Endothelial cell of umbilical vein (primary cell): ENCODE data around the gene SLC36A3. TPM values are rescaled to one million over a fixed set of nuclear protein-coding genes. Genes with fewer than 3 reads are reported as not detected.

Source experiments
- BruUV-seq: library from RNA; stranded (reverse); fragments of 400-500 nt; replicated peaks from 2 replicates; lab custom pipeline; 2021; lab: Mats Ljungman, UMichigan
- CTCF ChIA-PET: fragments of 300-600, 350-600 bp; sonication (Branson Sonifier 250); formaldehyde crosslinking; loops from one replicate; lab custom pipeline; 2021; ENCODE audit warnings: antibody characterized with exemption, inconsistent platforms; lab: Charles Lee
- POLR2A ChIA-PET: fragments of 300-600, 350-600 bp; sonication (Branson Sonifier 250); formaldehyde crosslinking; loops from one replicate; lab custom pipeline; 2021; ENCODE audit warnings: antibody characterized with exemption, inconsistent platforms; lab: Charles Lee
- DNase-seq: peaks from one replicate; pipeline ENCODE4 v3.0.0-alpha.2; 2011; ENCODE audit warnings: low read depth, low spot score
- FAIRE-seq: peaks from 2 replicates; lab custom pipeline; 2011; peaks lifted over from hg19 to GRCh38; lab: Jason Lieb, UNC
- H2AFZ ChIP-seq: 2 replicates; pipeline ENCODE4 v1.6.0; 2012; ENCODE audit warnings: low read depth, low read length, control low read depth, inconsistent platforms
- H3K27ac ChIP-seq: 2 replicates; pipeline ENCODE4 v1.5.1; 2011; ENCODE audit warnings: low read depth, mild to moderate bottlenecking, control low read depth, low read length, moderate library complexity; ENCODE audit not compliant: insufficient read depth
- H3K27me3 ChIP-seq, 2 experiments: 2 replicates each; pipeline versions ENCODE4 v1.6.0 to v1.6.1; 2011; ENCODE audit warnings: low read length in 2 of 2, mixed read lengths in 1 of 2; ENCODE audit not compliant: control insufficient read depth in 2 of 2, insufficient read depth in 2 of 2
- H3K36me3 ChIP-seq, 2 experiments: 2 replicates in 1 of 2; 3 replicates in 1 of 2; pipeline ENCODE4 v1.5.1; 2011; ENCODE audit warnings: low read length in 2 of 2, mild to moderate bottlenecking in 1 of 2, moderate library complexity in 1 of 2; ENCODE audit not compliant: control insufficient read depth in 2 of 2, insufficient read depth in 2 of 2; ENCODE audit errors: extremely low read depth in 1 of 2
- H3K4me1 ChIP-seq: 3 replicates; pipeline ENCODE4 v1.5.1; 2011; ENCODE audit warnings: mild to moderate bottlenecking, low read length; ENCODE audit not compliant: control insufficient read depth, insufficient read depth; ENCODE audit errors: extremely low read depth
- H3K4me2 ChIP-seq: 2 replicates; pipeline ENCODE4 v1.6.1; 2011; ENCODE audit warnings: low read length, control low read depth, mixed read lengths; ENCODE audit not compliant: insufficient read depth
- H3K4me3 ChIP-seq, 3 experiments: fragments of 200-600 bp in 1 of 3; sonication (generic), shearing (Covaris generic) in 1 of 3; replicated peaks in 1 of 3; 2 replicates each; pipeline ENCODE4 v1.5.1; 2011 to 2016; ENCODE audit warnings: control low read depth in 3 of 3, low read length in 3 of 3, mild to moderate bottlenecking in 2 of 3, inconsistent platforms in 1 of 3, low read depth in 1 of 3, moderate library complexity in 1 of 3; ENCODE audit not compliant: insufficient read depth in 1 of 3
- H3K79me2 ChIP-seq: 2 replicates; pipeline ENCODE4 v1.6.0; 2012; ENCODE audit warnings: low read length, inconsistent platforms; ENCODE audit not compliant: control insufficient read depth, insufficient read depth
- H3K9ac ChIP-seq: replicated peaks from 2 replicates; pipeline ENCODE3; 2011; ENCODE audit warnings: low read length, control low read depth; ENCODE audit not compliant: insufficient read depth; ENCODE audit errors: extremely low read depth
- H3K9me1 ChIP-seq: replicated peaks from 3 replicates; pipeline ENCODE4 v1.6.0; 2011; ENCODE audit warnings: mild to moderate bottlenecking, low read length; ENCODE audit not compliant: control insufficient read depth, insufficient read depth; ENCODE audit errors: extremely low read depth
- H3K9me3 ChIP-seq: replicated peaks from 2 replicates; pipeline ENCODE4 v1.5.1; 2012; ENCODE audit warnings: low read length, inconsistent platforms; ENCODE audit not compliant: control insufficient read depth, insufficient read depth
- H4K20me1 ChIP-seq: replicated peaks from 2 replicates; pipeline ENCODE3; 2011; ENCODE audit warnings: mild to moderate bottlenecking, low read length; ENCODE audit not compliant: control insufficient read depth, insufficient read depth; ENCODE audit errors: extremely low read depth
- CTCF ChIP-seq, 2 donors: IDR thresholded peaks; 1 replicate in 1 of 2; 2 replicates in 1 of 2; pipeline ENCODE4 v1.5.1; 2011; ENCODE audit warnings: low read length in 2 of 2, mild to moderate bottlenecking in 2 of 2, moderate library complexity in 2 of 2, control low read depth in 1 of 2, inconsistent platforms in 1 of 2, low read depth in 1 of 2; ENCODE audit not compliant: insufficient read depth in 1 of 2; ENCODE audit errors: extremely low read depth in 1 of 2
- EZH2 ChIP-seq: IDR thresholded peaks from 2 replicates; pipeline ENCODE4 v1.6.1; 2012; ENCODE audit warnings: borderline replicate concordance, low read depth, mild to moderate bottlenecking, moderate library complexity, low read length, inconsistent platforms; ENCODE audit not compliant: severe bottlenecking
- FOS ChIP-seq: IDR thresholded peaks from 2 replicates; pipeline ENCODE4 v1.6.1; 2011; ENCODE audit warnings: mild to moderate bottlenecking, low read length, moderate library complexity, borderline replicate concordance; ENCODE audit not compliant: insufficient read depth
- GATA2 ChIP-seq: IDR thresholded peaks from 2 replicates; pipeline ENCODE4 v1.7.0; 2011; ENCODE audit warnings: low read depth, mild to moderate bottlenecking, moderate library complexity, mixed read lengths, low read length; ENCODE audit not compliant: insufficient read length, insufficient read depth
- JUN ChIP-seq: IDR thresholded peaks from 2 replicates; pipeline ENCODE4 v1.6.1; 2011; ENCODE audit warnings: borderline replicate concordance, low read depth; ENCODE audit not compliant: insufficient read length, insufficient read depth
- MAX ChIP-seq: IDR thresholded peaks from 2 replicates; pipeline ENCODE4 v1.6.1; 2011; ENCODE audit not compliant: insufficient read depth, insufficient read length
- MYC ChIP-seq: IDR thresholded peaks from one replicate; pipeline ENCODE4 v1.6.1; 2011; ENCODE audit warnings: mild to moderate bottlenecking, low read depth, low read length
- POLR2A ChIP-seq: IDR thresholded peaks from 2 replicates; pipeline ENCODE4 v1.6.1; 2012; ENCODE audit warnings: low read depth, mild to moderate bottlenecking, control low read depth, low read length
- POLR2AphosphoS5 ChIP-seq: IDR thresholded peaks from 2 replicates; pipeline ENCODE4 v1.6.1; 2012; ENCODE audit warnings: low read depth, mild to moderate bottlenecking, control low read depth, low read length, moderate library complexity; ENCODE audit not compliant: insufficient read depth
- dilution Hi-C: fragments of 300-500 bp; cut with MboI; formaldehyde crosslinking; loops from one replicate; pipeline ENCODE4 v1.15.0; 2019; ENCODE audit warnings: low sequenced_read_pairs; ENCODE audit not compliant: extremely low pct_ligation_motif_present
- intact Hi-C: fragments of 100-400 bp; cut with micrococcal nuclease; formaldehyde crosslinking; loops from one replicate; pipeline ENCODE4 v1.10.0; 2022
- polyA plus RNA-seq, 4 experiments: library from polyadenylated mRNA; depleted of rRNA in 3 of 4; stranded (reverse) in 3 of 4; unstranded in 1 of 4; fragments of >200 nt; gene quantifications; 2 replicates each; pipeline versions ENCODE4 v1.2.1 to v1.2.3, GENCODE V29; 2011 to 2012; ENCODE audit warnings: missing spikeins in 1 of 4
- total RNA-seq: library from RNA; stranded (reverse); gene quantifications from 2 replicates; pipeline ENCODE4 v1.2.3, GENCODE V29; 2021

The SLC36A3 gene
- total and polyA plus RNA-seq, 2 donors (not counting 3 experiments of a cell fraction or from before 2014, with no cell fraction given) = not detected

GRCh38 chr5:151288180-151288579 lies 15.4 kb downstream of the SLC36A3 start:
- Histone ChIP-seq H3K4me3 (no peak overlapping the region), H3K79me2 (no peaks in the 10 kb centered on the region), H3K9me1 (no peaks in the 10 kb centered on the region), H3K9ac (no peak overlapping the region), H3K27me3 (no peaks in the 10 kb centered on the region), H3K4me1 (no peaks in the 10 kb centered on the region), H3K9me3 (no peaks in the 10 kb centered on the region), H3K4me2 (no peak overlapping the region), H4K20me1 (no peaks in the 10 kb centered on the region), H3K36me3 (no peaks in the 10 kb centered on the region), H2AFZ (no peak overlapping the region), H3K27ac (no peak overlapping the region)
- TF ChIP-seq POLR2A (no peak), MYC (no peak), EZH2 (no peak), FOS (no peak), GATA2 (no peak), JUN (no peak), CTCF (IDR thresholded peaks at IDR 0.05; ENCODE audit: extremely low read depth in 1 of 2, insufficient read depth in 1 of 2, low read depth in 1 of 2, low read length in 2 of 2) (no peak), POLR2AphosphoS5 (no peak), MAX (no peak)
- intact Hi-C loops (no loop called here), dilution Hi-C loops (no loop called here)
- CTCF ChIA-PET = interaction anchor here (0.8 to 1.4 kb wide), 2 partner anchors 28 to 60 kb away, joined by 3 to 4 read pairs; no protein-coding TSS in a partner anchor
- no TSS peak for BruUV-seq
- no peak for FAIRE-seq
- POLR2A ChIA-PET = no interaction called here
- no peak for DNase-seq
